T-helper 9 cell (primary cell): ENCODE data around the gene B3GNT9.
"Not testable (repeated sequence)": the region's sequence is repeated elsewhere in the genome, so short reads cannot be mapped to it uniquely, and the experiment has no call there.

Source experiments
- DNase-seq: peaks from one replicate; pipeline ENCODE4 v3.0.0-alpha.2; 2020

Gene B3GNT9

GRCh38 chr16:67149276-67150046, 1.3 kb downstream of the B3GNT9 start:
- no peak for DNase-seq

- DNase-seq, result no peak
Observed at GRCh38 chr16:67148656-67149275, 2.0 kb downstream of the B3GNT9 start.

GRCh38 chr16:67148221-67148620, 2.6 kb downstream of the B3GNT9 start:
- no peak for DNase-seq

GRCh38 chr16:67147437-67148140, 3.2 kb downstream of the B3GNT9 start:
- no peak for DNase-seq

GRCh38 chr16:67146523-67147357, 4.1 kb downstream of the B3GNT9 start:
- DNase-seq, result no peak

DNA sequence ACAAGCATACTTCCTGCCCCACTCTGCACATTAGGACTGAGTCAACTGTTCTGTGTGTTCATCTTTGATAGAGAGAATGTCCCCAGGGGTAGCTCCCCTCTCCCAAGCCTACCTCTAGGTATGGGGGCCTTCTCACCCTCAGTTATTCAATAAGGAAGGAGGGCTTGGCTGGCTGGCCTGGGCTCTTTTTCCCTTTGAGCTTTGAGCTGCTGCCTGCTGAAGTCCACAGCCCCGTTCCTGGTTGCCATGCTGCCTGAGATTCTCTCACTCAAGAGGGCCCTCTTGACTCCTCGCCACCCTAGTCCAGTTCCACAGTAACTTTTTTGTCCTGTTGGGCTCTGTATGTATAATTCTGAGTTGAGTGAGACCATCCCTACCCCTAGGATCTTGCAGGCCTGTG, 5.1 kb downstream of the B3GNT9 start:
- no peak for DNase-seq

GRCh38 chr16:67144943-67145342, 5.9 kb downstream of the B3GNT9 start:
- DNase-seq, result no peak

DNA sequence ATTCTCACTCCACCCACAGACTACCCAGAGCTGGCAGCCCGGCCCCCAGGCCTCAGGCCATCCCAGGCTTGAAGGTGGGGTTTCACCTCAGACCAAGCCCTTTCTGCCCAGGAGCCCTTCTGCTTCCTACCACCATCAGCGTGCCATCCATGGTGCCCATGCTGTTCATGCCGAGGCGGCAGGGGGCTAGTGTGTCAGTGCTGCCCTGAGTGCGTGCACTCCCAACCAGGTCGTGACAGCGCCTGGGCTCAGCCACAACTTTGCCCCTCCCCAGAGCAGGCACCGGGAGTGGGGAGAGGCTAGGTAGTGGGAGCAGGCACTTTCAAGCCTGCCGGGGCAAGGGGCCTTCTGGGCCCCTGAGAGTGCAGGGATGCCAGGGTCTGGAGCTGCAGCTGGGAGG, 8.5 kb downstream of the B3GNT9 start:
- no peak for DNase-seq

GRCh38 chr16:67141391-67141790, 9.4 kb downstream of the B3GNT9 start:
- DNase-seq, result no peak

GRCh38 chr16:67137605-67138004, 13.2 kb downstream of the B3GNT9 start:
- no peak for DNase-seq

- no peak for DNase-seq
Observed at GRCh38 chr16:67129422-67129821, 21.4 kb downstream of the B3GNT9 start.

- no peak for DNase-seq
Observed at GRCh38 chr16:67128887-67129286, 21.9 kb downstream of the B3GNT9 start.

DNA sequence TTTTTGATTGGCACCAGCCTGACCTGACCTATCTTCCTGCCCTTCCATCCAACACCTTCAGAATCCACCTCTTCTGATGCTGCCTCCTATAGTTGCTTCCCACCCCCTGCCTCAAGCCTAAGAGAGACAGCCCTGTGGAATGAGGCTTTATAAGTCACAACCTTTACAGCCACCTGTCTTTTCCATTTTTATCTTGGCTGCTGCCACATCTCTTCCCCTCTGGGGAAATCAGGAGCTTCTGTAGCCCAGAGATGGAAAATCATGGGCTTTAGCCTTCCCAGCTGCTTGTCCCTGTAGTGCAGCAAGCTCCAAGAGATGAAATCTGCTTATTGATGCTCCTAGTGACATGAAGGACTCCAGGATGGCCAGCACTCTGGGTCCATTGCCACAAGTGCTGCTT, 22.4 kb downstream of the B3GNT9 start:
- no peak for DNase-seq

- not testable (repeated sequence) for DNase-seq
Observed at GRCh38 chr16:67122799-67123198, 28.0 kb downstream of the B3GNT9 start.

- no peak for DNase-seq
Observed at GRCh38 chr16:67120025-67120424, 30.8 kb downstream of the B3GNT9 start.

- no peak for DNase-seq
Observed at GRCh38 chr16:67117716-67118115, 33.1 kb downstream of the B3GNT9 start.

GRCh38 chr16:67116388-67117311, 34.1 kb downstream of the B3GNT9 start:
- DNase-seq, result no peak

DNA sequence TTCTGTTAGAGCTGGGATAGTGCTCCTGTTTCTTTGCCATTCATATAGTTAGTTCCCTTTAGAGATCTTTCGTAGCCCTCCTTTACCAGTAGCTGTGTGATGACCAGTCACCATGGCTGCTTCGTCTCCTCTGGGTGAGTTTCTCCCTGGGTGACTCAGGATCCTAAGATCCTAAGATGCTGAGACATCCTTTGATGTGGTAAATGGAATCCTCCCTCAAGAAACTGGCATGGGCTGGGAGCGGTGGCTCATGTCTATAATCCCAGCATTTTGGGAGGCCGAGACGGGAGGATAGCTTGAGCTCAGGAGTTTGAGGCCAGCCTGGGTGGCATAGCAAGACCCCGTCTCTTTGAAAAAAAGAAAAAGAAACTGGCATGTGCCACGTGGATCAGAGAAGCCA, 35.2 kb downstream of the B3GNT9 start:
- no peak for DNase-seq

DNA sequence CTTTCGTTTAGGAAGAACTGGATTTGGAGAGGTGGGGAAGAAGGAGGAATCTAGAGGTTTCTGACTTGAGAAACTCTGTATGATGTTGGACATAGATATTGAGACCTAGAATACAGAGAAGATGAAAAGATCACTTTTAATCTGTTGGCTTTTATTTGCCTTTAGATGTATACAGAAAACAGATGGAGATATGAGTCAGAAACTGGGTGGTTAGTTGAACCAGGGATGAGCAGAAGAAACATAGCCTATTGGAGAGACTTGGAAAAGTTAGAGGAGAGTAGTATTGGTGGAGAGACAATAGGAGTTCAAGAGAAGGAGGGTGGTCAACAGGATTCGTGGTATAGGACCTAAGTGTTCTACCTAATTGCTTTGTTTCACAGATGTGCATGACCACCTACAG, 36.0 kb downstream of the B3GNT9 start:
- no peak for DNase-seq

DNA sequence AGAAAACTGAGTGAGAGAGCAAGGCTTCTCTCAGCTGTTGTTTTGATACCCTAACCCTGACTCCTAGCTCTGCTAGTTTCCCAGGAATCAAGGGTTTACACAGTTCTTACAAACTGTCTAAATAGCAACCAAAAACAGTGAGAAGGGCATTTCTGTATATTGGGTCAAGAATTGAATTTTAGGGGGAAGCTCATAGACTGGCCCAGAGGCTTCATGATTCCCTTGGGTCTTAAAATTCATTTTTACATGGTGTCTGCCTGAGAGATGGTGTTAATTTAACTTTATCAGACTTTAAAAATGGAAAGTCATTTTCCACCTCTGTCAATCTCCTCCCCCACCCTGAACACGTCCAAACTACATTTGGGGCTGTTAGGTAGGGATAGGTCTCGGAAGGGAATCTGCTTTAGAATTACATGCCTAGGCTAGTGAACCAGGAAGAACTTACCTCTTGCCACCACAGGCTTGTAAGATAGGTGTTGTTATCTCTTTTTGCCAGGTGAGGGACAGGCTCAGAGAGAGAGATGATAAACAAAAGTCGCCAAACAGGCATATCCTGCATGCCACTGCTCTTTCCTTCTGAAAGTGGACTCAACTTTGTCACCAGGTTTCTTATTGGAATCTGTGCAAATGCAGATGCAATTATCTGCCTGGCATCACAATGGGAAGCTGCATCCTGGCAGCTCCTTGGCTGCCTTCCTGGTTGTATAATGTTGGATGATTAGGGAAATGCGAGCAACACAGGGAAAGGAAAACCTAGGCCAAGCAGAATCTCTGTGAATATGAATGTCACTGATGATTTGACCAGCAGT, 38.0 kb downstream of the B3GNT9 start:
- no peak for DNase-seq

GRCh38 chr16:67111951-67112444, 38.8 kb downstream of the B3GNT9 start:
- no peak for DNase-seq
